Fibroblast of lung (primary cell): ENCODE measurements around the gene IPO8. TPM values are rescaled to one million over a fixed set of nuclear protein-coding genes. Genes with fewer than 3 reads are reported as not detected.

Source experiments
- DNase-seq, 2 donors: peaks; one replicate each; pipeline versions ENCODE4 v3.0.0 to v3.0.0-alpha.2; 2010; ENCODE audit warnings: low read depth in 2 of 2
- H2AFZ ChIP-seq: 2 replicates; pipeline ENCODE4 v1.5.1; 2012; ENCODE audit warnings: low read length, control low read depth, inconsistent platforms
- H3K27ac ChIP-seq: 2 replicates; pipeline ENCODE4 v1.5.1; 2011; ENCODE audit warnings: low read length, control low read depth; ENCODE audit not compliant: insufficient read depth
- H3K27me3 ChIP-seq: 2 replicates; pipeline ENCODE4 v1.5.1; 2011; ENCODE audit warnings: mild to moderate bottlenecking, low read length; ENCODE audit not compliant: control insufficient read depth, insufficient read depth
- H3K36me3 ChIP-seq: 2 replicates; pipeline ENCODE4 v1.5.1; 2011; ENCODE audit warnings: low read length; ENCODE audit not compliant: control insufficient read depth, insufficient read depth
- H3K4me1 ChIP-seq: 2 replicates; pipeline ENCODE4 v1.5.1; 2011; ENCODE audit warnings: low read length; ENCODE audit not compliant: control insufficient read depth, insufficient read depth; ENCODE audit errors: extremely low read depth
- H3K4me2 ChIP-seq: 2 replicates; pipeline ENCODE4 v1.5.1; 2011; ENCODE audit warnings: low read length, control low read depth; ENCODE audit not compliant: insufficient read depth; ENCODE audit errors: extremely low read depth
- H3K4me3 ChIP-seq, 4 experiments: fragments of 200-600 bp in 1 of 4; sonication (generic) in 1 of 4; replicated peaks in 1 of 4; 2 replicates each; pipeline ENCODE4 v1.5.1; 2011 to 2016; ENCODE audit warnings: low read length in 4 of 4, low read depth in 3 of 4, mild to moderate bottlenecking in 3 of 4, control low read depth in 2 of 4, inconsistent platforms in 1 of 4, mixed read lengths in 1 of 4; ENCODE audit not compliant: insufficient read depth in 1 of 4; ENCODE audit errors: control extremely low read depth in 1 of 4
- H3K79me2 ChIP-seq: 2 replicates; pipeline ENCODE4 v1.5.1; 2012; ENCODE audit warnings: mild to moderate bottlenecking, low read length, inconsistent platforms; ENCODE audit not compliant: control insufficient read depth, insufficient read depth
- H3K9ac ChIP-seq: 2 replicates; pipeline ENCODE4 v1.5.1; 2011; ENCODE audit warnings: mild to moderate bottlenecking, low read length, control low read depth; ENCODE audit not compliant: insufficient read depth
- H3K9me3 ChIP-seq: 2 replicates; pipeline ENCODE4 v1.5.1; 2012; ENCODE audit warnings: low read depth, low read length; ENCODE audit not compliant: control insufficient read depth, insufficient read depth
- H4K20me1 ChIP-seq: 2 replicates; pipeline ENCODE4 v1.5.1; 2011; ENCODE audit warnings: low read length; ENCODE audit not compliant: control insufficient read depth, insufficient read depth; ENCODE audit errors: extremely low read depth
- EZH2 ChIP-seq: IDR thresholded peaks from 2 replicates; pipeline ENCODE4 v1.5.1; 2012; ENCODE audit warnings: low read length, control low read depth, mild to moderate bottlenecking; ENCODE audit errors: missing control alignments
- polyA minus RNA-seq: library from RNA; depleted of rRNA, polyadenylated mRNA; stranded (reverse); fragments of >200 nt; gene quantifications from 2 replicates; pipeline ENCODE4 v1.2.3, GENCODE V29; 2011; ENCODE audit warnings: low replicate concordance
- polyA plus RNA-seq, 2 donors: library from polyadenylated mRNA; depleted of rRNA in 1 of 2; stranded (reverse) in 1 of 2; unstranded in 1 of 2; fragments of >200 nt; gene quantifications; 2 replicates each; pipeline ENCODE4 v1.2.1, GENCODE V29; 2011 to 2012; ENCODE audit warnings: missing spikeins in 1 of 2
- total RNA-seq: library from RNA; depleted of rRNA; stranded (reverse); fragments of >200 nt; gene quantifications from 2 replicates; pipeline ENCODE4 v1.2.1, GENCODE V29; 2014
- TF ChIP-seq, protein P1 (sequence below), 2 donors: IDR thresholded peaks in 1 of 2; conservative IDR thresholded peaks in 1 of 2; 1 replicate in 1 of 2; 2 replicates in 1 of 2; pipeline ENCODE4 v1.5.1; 2011 to 2012; ENCODE audit warnings: low read length in 2 of 2, control low read depth in 1 of 2, inconsistent platforms in 1 of 2, low read depth in 1 of 2, mild to moderate bottlenecking in 1 of 2

Gene IPO8
- 38.0 and 41.5 TPM in 2 replicates for total RNA-seq
- 12.4 and 15.0 TPM in 2 replicates for polyA plus RNA-seq
- polyA plus RNA-seq (2012), result 23.0 and 30.1 TPM in 2 replicates
- 10.7 and 51.1 TPM in 2 replicates for polyA minus RNA-seq

DNA sequence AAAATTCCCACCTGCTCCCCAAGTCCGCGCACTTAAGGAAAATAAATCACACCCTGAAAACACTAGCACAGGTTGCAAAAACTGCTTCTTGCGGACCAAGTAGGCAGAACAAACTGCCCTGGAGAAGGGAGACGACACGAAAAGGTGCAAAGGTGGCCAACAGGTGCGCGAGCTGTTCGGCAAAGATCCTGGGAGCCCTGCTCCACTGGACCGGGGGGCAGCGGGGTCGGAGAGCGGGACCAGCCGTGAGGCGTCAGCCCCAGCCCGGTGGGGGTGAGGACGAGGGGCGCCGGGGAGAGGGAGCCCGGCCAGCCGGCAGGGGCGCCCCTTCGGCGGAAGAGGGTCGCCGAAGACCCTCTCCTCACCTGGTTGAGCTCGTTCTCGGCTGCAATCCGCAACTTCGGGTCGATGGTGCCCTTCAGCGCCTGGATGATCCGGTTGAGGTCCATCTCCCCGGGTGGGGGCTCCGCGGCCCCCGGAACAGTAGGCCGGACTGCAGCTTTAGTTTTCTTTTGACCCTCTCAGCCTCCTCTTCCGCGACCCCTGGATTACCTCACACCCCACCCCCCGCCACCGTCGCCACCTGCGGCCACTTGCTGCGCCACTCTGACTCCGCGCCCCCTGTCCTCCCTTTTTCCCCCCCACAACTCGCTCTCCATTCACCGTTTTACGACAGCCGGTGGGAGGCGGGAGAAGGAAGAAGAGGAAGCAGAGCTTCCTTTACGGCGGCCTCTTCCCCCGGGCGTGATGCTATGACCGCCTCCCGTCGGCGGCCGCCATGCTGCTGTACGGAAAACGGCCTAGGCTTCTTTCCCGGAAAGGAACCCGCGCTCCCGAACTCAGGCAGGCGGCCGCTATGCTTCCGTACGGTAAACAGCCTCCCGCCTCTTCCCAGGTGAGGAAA lies at the start of gene IPO8:
Gene IPO8 (minus strand): TSS at position 671 of the 904 bp plus-strand sequence. CDS start 222 bp downstream, at position 449.
- DNase-seq, result peak; percentile 93
- Histone ChIP-seq H3K9ac (peak within 1 kb of the TSS; percentile 76), H3K27me3 (no peaks in the 10 kb centered on the region), H2AFZ (peak within 1 kb of the TSS; percentile 94), H3K4me2 (peak within 1 kb of the TSS; percentile 91), H3K9me3 (no peaks in the 10 kb centered on the region), H3K36me3 (no peaks in the 10 kb centered on the region), H3K4me1 (peaks cover 3% of the 10 kb centered on the region), H3K79me2 (peaks cover 29% of the 10 kb centered on the region), H3K4me3 (peak within 1 kb of the TSS; percentile 86 to 99 (median 96)), H3K27ac (peak within 1 kb of the TSS; percentile 78), H4K20me1 (no peaks in the 10 kb centered on the region)
- TF ChIP-seq, protein P1, sequence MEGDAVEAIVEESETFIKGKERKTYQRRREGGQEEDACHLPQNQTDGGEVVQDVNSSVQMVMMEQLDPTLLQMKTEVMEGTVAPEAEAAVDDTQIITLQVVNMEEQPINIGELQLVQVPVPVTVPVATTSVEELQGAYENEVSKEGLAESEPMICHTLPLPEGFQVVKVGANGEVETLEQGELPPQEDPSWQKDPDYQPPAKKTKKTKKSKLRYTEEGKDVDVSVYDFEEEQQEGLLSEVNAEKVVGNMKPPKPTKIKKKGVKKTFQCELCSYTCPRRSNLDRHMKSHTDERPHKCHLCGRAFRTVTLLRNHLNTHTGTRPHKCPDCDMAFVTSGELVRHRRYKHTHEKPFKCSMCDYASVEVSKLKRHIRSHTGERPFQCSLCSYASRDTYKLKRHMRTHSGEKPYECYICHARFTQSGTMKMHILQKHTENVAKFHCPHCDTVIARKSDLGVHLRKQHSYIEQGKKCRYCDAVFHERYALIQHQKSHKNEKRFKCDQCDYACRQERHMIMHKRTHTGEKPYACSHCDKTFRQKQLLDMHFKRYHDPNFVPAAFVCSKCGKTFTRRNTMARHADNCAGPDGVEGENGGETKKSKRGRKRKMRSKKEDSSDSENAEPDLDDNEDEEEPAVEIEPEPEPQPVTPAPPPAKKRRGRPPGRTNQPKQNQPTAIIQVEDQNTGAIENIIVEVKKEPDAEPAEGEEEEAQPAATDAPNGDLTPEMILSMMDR (conservative IDR thresholded peaks at IDR 0.05 in 1 of 2, IDR thresholded peaks at IDR 0.05 in 1 of 2; ENCODE audit: low read depth in 1 of 2, low read length in 2 of 2), result peak; percentile 25 to 47
- TF ChIP-seq EZH2, result no peak

DNA sequence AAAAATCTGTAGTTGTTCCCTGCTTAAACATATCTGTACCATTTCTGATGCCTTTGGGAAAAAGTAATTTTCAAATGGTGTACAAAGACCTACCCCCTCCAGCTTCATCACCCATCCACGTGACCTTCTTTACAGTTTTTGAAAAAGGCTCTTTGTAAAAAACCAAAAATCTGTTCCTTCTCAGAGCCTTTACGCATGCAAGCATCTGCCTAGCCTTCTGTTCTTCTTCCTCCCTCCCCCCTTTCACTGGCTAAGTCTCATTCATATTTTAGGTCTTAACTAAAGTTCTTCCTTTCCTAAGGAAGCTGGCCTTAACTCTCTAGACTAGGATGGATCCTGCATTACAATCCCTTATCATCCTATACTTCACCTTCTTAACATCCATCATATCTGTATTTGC lies 48.7 kb upstream of the IPO8 start:
- no peaks in the 10 kb centered on the region for H3K36me3 ChIP-seq
- H3K27me3 ChIP-seq, result no peaks in the 10 kb centered on the region
- H3K79me2 ChIP-seq, result peaks cover 2% of the 10 kb centered on the region
- H2AFZ ChIP-seq, result no peak overlapping the region
- TF ChIP-seq, protein P1 (conservative IDR thresholded peaks at IDR 0.05 in 1 of 2, IDR thresholded peaks at IDR 0.05 in 1 of 2; ENCODE audit: low read depth in 1 of 2, low read length in 2 of 2), result no peak
- TF ChIP-seq EZH2, result no peak
- no peak overlapping the region for H3K4me3 ChIP-seq
- no peak for DNase-seq
- no peaks in the 10 kb centered on the region for H3K4me1 ChIP-seq
- H3K27ac ChIP-seq, result no peak overlapping the region
- H3K9ac ChIP-seq, result no peak overlapping the region
- H3K9me3 ChIP-seq, result no peaks in the 10 kb centered on the region
- no peak overlapping the region for H3K4me2 ChIP-seq
- H4K20me1 ChIP-seq, result no peaks in the 10 kb centered on the region

DNA sequence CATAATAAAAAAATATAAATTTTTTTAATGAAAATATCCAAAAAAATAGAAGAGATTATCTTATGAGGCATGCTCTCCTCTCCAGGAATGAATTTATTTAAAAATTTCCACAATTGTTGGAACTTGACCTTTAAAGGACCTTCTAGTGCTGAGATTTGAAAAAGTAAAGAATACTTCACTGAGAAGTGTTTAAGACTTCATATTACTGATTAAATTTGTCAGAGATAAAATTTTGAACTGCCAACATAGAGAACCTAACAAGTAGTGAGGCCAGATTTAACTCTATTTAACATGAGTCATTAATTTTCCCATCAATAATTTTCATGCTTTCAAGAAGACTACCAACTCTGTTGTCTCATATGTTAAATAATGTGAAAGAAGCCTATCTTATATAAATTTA lies 44.6 kb upstream of the IPO8 start:
- Histone ChIP-seq H3K36me3 (no peaks in the 10 kb centered on the region), H4K20me1 (no peaks in the 10 kb centered on the region), H3K9ac (no peak overlapping the region), H2AFZ (no peak overlapping the region), H3K27ac (no peak overlapping the region), H3K4me1 (no peaks in the 10 kb centered on the region), H3K79me2 (no peaks in the 10 kb centered on the region), H3K9me3 (no peaks in the 10 kb centered on the region), H3K4me3 (no peak overlapping the region), H3K27me3 (no peaks in the 10 kb centered on the region), H3K4me2 (no peak overlapping the region)
- DNase-seq, result no peak
- TF ChIP-seq, protein P1 (conservative IDR thresholded peaks at IDR 0.05 in 1 of 2, IDR thresholded peaks at IDR 0.05 in 1 of 2; ENCODE audit: low read depth in 1 of 2, low read length in 2 of 2), result no peak
